ENCODE results near the gene KIAA0513.

GRCh38 chr16:85141491-85142128, 114.0 kb downstream of the KIAA0513 start:
- TF ChIP-seq CTCF (IDR thresholded peaks at IDR 0.05; ENCODE audit: extremely low read depth in 1 of 2, insufficient read depth in 1 of 2, low read depth in 1 of 2, low read length in 2 of 2) (no peak), POLR2A (IDR thresholded peaks at IDR 0.05; ENCODE audit: low read depth, low read length) (no peak), EZH2 (IDR thresholded peaks at IDR 0.05; ENCODE audit: borderline replicate concordance, low read depth, low read length, severe bottlenecking) (no peak)

All from endothelial cell of umbilical vein (primary cell).